GM19463 (cell line): ENCODE data around the gene UNC5C.

Experiments
- ATAC-seq: cut with Tn5 transposase; IDR thresholded peaks from one replicate; pipeline ENCODE4 v1.9.1; 2021; ENCODE audit warnings: mild to moderate bottlenecking, moderate library complexity; ENCODE audit not compliant: unreplicated experiment

Gene UNC5C

GRCh38 chr4:95469617-95470016, 79.2 kb downstream of the UNC5C start:
- ATAC-seq, result no peak

GRCh38 chr4:95466791-95467190, 82.0 kb downstream of the UNC5C start:
- no peak for ATAC-seq

- ATAC-seq, result no peak
Measured at GRCh38 chr4:95465010-95465409, 83.8 kb downstream of the UNC5C start.

- ATAC-seq, result no peak
Measured at GRCh38 chr4:95462921-95463320, 85.9 kb downstream of the UNC5C start.

- no peak for ATAC-seq
Measured at GRCh38 chr4:95457353-95457752, 91.4 kb downstream of the UNC5C start.

- ATAC-seq, result no peak
Measured at GRCh38 chr4:95450294-95450693, 98.5 kb downstream of the UNC5C start.

GRCh38 chr4:95446173-95446572, 102.6 kb downstream of the UNC5C start:
- no peak for ATAC-seq

- ATAC-seq, result no peak
Measured at GRCh38 chr4:95445251-95445650, 103.5 kb downstream of the UNC5C start.

GRCh38 chr4:95444812-95445211, 104.0 kb downstream of the UNC5C start:
- no peak for ATAC-seq

- no peak for ATAC-seq
Measured at GRCh38 chr4:95439896-95440295, 108.9 kb downstream of the UNC5C start.

GRCh38 chr4:95439071-95439470, 109.7 kb downstream of the UNC5C start:
- no peak for ATAC-seq

GRCh38 chr4:95432466-95432865, 116.3 kb downstream of the UNC5C start:
- no peak for ATAC-seq

GRCh38 chr4:95431678-95432077, 117.1 kb downstream of the UNC5C start:
- ATAC-seq, result no peak

- ATAC-seq, result no peak
Measured at GRCh38 chr4:95429416-95429815, 119.4 kb downstream of the UNC5C start.

GRCh38 chr4:95428291-95429070, 120.3 kb downstream of the UNC5C start:
- no peak for ATAC-seq

- no peak for ATAC-seq
Measured at GRCh38 chr4:95426455-95426854, 122.3 kb downstream of the UNC5C start.

GRCh38 chr4:95422436-95422835, 126.3 kb downstream of the UNC5C start:
- ATAC-seq, result no peak

GRCh38 chr4:95421869-95422268, 126.9 kb downstream of the UNC5C start:
- no peak for ATAC-seq

GRCh38 chr4:95417531-95417930, 131.2 kb downstream of the UNC5C start:
- ATAC-seq, result no peak

- no peak for ATAC-seq
Measured at GRCh38 chr4:95415346-95415771, 133.4 kb downstream of the UNC5C start.

GRCh38 chr4:95411371-95412088, 137.2 kb downstream of the UNC5C start:
- no peak for ATAC-seq

GRCh38 chr4:95410387-95410977, 138.3 kb downstream of the UNC5C start:
- no peak for ATAC-seq
